Stimulated activated naive CD8-positive, alpha-beta T cell treated with anti-CD3 and anti-CD28 coated beads, Interleukin-15, Interleukin-2, amounts not matched to agents 100 ng/mL and 50 ng/mL, for 24 hours (primary cell): ENCODE data around the gene RELL1.

Experiments used
- H3K27ac Mint-ChIP-seq: one replicate; pipeline ENCODE4 v1.8.0; 2021; ENCODE audit warnings: mild to moderate bottlenecking, mixed read lengths
- H3K27me3 Mint-ChIP-seq: one replicate; pipeline ENCODE4 v1.8.0; 2021; ENCODE audit warnings: mixed read lengths
- H3K36me3 Mint-ChIP-seq: one replicate; pipeline ENCODE4 v1.8.0; 2021; ENCODE audit warnings: low read depth, mixed read lengths
- H3K4me1 Mint-ChIP-seq: one replicate; pipeline ENCODE4 v1.8.0; 2021; ENCODE audit warnings: low read depth, mixed read lengths
- H3K4me3 Mint-ChIP-seq: one replicate; pipeline ENCODE4 v1.8.0; 2021; ENCODE audit warnings: mild to moderate bottlenecking, mixed read lengths
- H3K9me3 Mint-ChIP-seq: one replicate; pipeline ENCODE4 v1.8.0; 2021; ENCODE audit warnings: mixed read lengths

Gene RELL1

GRCh38 chr4:37663552-37663951 lies 22.6 kb downstream of the RELL1 start:
- H3K4me1 Mint-ChIP-seq: peaks cover 56% of the 10 kb centered on the region

GRCh38 chr4:37662861-37663390 lies 23.2 kb downstream of the RELL1 start:
- H3K36me3 Mint-ChIP-seq: peaks cover 10% of the 10 kb centered on the region
- peaks cover 3% of the 10 kb centered on the region for H3K9me3 Mint-ChIP-seq
- H3K4me1 Mint-ChIP-seq: peaks cover 56% of the 10 kb centered on the region
- H3K27me3 Mint-ChIP-seq: no peaks in the 10 kb centered on the region
- H3K27ac Mint-ChIP-seq: no peak overlapping the region
- H3K4me3 Mint-ChIP-seq: no peak overlapping the region

More at GRCh38 chr4:37663552-37663951, 22.6 kb downstream of the RELL1 start:
- no peaks in the 10 kb centered on the region for H3K27me3 Mint-ChIP-seq
- H3K36me3 Mint-ChIP-seq: peaks cover 10% of the 10 kb centered on the region
- no peak overlapping the region for H3K4me3 Mint-ChIP-seq
- H3K9me3 Mint-ChIP-seq: no peaks in the 10 kb centered on the region
- H3K27ac Mint-ChIP-seq: no peak overlapping the region

- peaks cover 4% of the 10 kb centered on the region for H3K9me3 Mint-ChIP-seq
- H3K27me3 Mint-ChIP-seq: no peaks in the 10 kb centered on the region
- peaks cover 49% of the 10 kb centered on the region for H3K4me1 Mint-ChIP-seq
- H3K27ac Mint-ChIP-seq: no peak overlapping the region
- no peak overlapping the region for H3K4me3 Mint-ChIP-seq
- H3K36me3 Mint-ChIP-seq: peaks cover 14% of the 10 kb centered on the region
These were observed 23.9 kb downstream of the RELL1 start for GRCh38 chr4:37662251-37662650.

GRCh38 chr4:37661772-37662171 lies 24.4 kb downstream of the RELL1 start:
- Mint-ChIP-seq H3K27me3 (no peaks in the 10 kb centered on the region), H3K9me3 (peaks cover 4% of the 10 kb centered on the region), H3K4me3 (no peak overlapping the region), H3K27ac (no peak overlapping the region), H3K36me3 (peaks cover 16% of the 10 kb centered on the region), H3K4me1 (peaks cover 44% of the 10 kb centered on the region)

GRCh38 chr4:37659696-37660095 lies 26.5 kb downstream of the RELL1 start:
- no peaks in the 10 kb centered on the region for H3K27me3 Mint-ChIP-seq
- peaks cover 28% of the 10 kb centered on the region for H3K4me1 Mint-ChIP-seq
- H3K9me3 Mint-ChIP-seq: peaks cover 4% of the 10 kb centered on the region
- no peak overlapping the region for H3K4me3 Mint-ChIP-seq
- H3K36me3 Mint-ChIP-seq: peaks cover 35% of the 10 kb centered on the region
- H3K27ac Mint-ChIP-seq: no peak overlapping the region

- Mint-ChIP-seq H3K36me3 (peaks cover 53% of the 10 kb centered on the region), H3K4me3 (no peak overlapping the region), H3K27me3 (no peaks in the 10 kb centered on the region), H3K9me3 (peaks cover 7% of the 10 kb centered on the region), H3K4me1 (peaks cover 32% of the 10 kb centered on the region), H3K27ac (no peak overlapping the region)
These were observed 29.5 kb downstream of the RELL1 start for GRCh38 chr4:37656649-37657048.

- Mint-ChIP-seq H3K9me3 (peaks cover 7% of the 10 kb centered on the region), H3K36me3 (peaks cover 52% of the 10 kb centered on the region), H3K4me3 (no peak overlapping the region), H3K4me1 (peaks cover 24% of the 10 kb centered on the region), H3K27ac (no peak overlapping the region), H3K27me3 (no peaks in the 10 kb centered on the region)
These were observed 32.6 kb downstream of the RELL1 start for GRCh38 chr4:37653601-37654000.

GRCh38 chr4:37652747-37653527 lies 33.2 kb downstream of the RELL1 start:
- Mint-ChIP-seq H3K4me3 (no peak overlapping the region), H3K4me1 (peaks cover 26% of the 10 kb centered on the region), H3K9me3 (peaks cover 4% of the 10 kb centered on the region), H3K27ac (no peak overlapping the region), H3K36me3 (peaks cover 56% of the 10 kb centered on the region), H3K27me3 (no peaks in the 10 kb centered on the region)

- peaks cover 55% of the 10 kb centered on the region for H3K36me3 Mint-ChIP-seq
- no peak overlapping the region for H3K27ac Mint-ChIP-seq
- peaks cover 26% of the 10 kb centered on the region for H3K4me1 Mint-ChIP-seq
- H3K9me3 Mint-ChIP-seq: peaks cover 4% of the 10 kb centered on the region
- H3K4me3 Mint-ChIP-seq: no peak overlapping the region
- no peaks in the 10 kb centered on the region for H3K27me3 Mint-ChIP-seq
These were observed 34.3 kb downstream of the RELL1 start for GRCh38 chr4:37651781-37652377.

GRCh38 chr4:37650481-37650880 lies 35.7 kb downstream of the RELL1 start:
- Mint-ChIP-seq H3K4me1 (peaks cover 26% of the 10 kb centered on the region), H3K36me3 (peaks cover 52% of the 10 kb centered on the region), H3K27me3 (no peaks in the 10 kb centered on the region), H3K9me3 (peaks cover 4% of the 10 kb centered on the region), H3K27ac (no peak overlapping the region), H3K4me3 (no peak overlapping the region)

GRCh38 chr4:37649268-37649667 lies 36.9 kb downstream of the RELL1 start:
- no peaks in the 10 kb centered on the region for H3K27me3 Mint-ChIP-seq
- H3K4me1 Mint-ChIP-seq: peaks cover 26% of the 10 kb centered on the region
- H3K9me3 Mint-ChIP-seq: peaks cover 4% of the 10 kb centered on the region
- peaks cover 47% of the 10 kb centered on the region for H3K36me3 Mint-ChIP-seq
- no peak overlapping the region for H3K27ac Mint-ChIP-seq
- no peak overlapping the region for H3K4me3 Mint-ChIP-seq

GRCh38 chr4:37648084-37648817 lies 37.9 kb downstream of the RELL1 start:
- Mint-ChIP-seq H3K27ac (no peak overlapping the region), H3K4me3 (no peak overlapping the region)

GRCh38 chr4:37646247-37646646 lies 39.9 kb downstream of the RELL1 start:
- Mint-ChIP-seq H3K27ac (no peak overlapping the region), H3K4me3 (no peak overlapping the region), H3K27me3 (no peaks in the 10 kb centered on the region), H3K36me3 (peaks cover 32% of the 10 kb centered on the region), H3K4me1 (peaks cover 11% of the 10 kb centered on the region), H3K9me3 (no peaks in the 10 kb centered on the region)

More at GRCh38 chr4:37648084-37648817, 37.9 kb downstream of the RELL1 start:
- Mint-ChIP-seq H3K9me3 (no peaks in the 10 kb centered on the region), H3K4me1 (peaks cover 21% of the 10 kb centered on the region), H3K27me3 (no peaks in the 10 kb centered on the region), H3K36me3 (peaks cover 39% of the 10 kb centered on the region)

GRCh38 chr4:37645736-37646135 lies 40.4 kb downstream of the RELL1 start:
- H3K9me3 Mint-ChIP-seq: no peaks in the 10 kb centered on the region
- no peaks in the 10 kb centered on the region for H3K27me3 Mint-ChIP-seq
- no peak overlapping the region for H3K27ac Mint-ChIP-seq
- no peak overlapping the region for H3K4me3 Mint-ChIP-seq
- H3K36me3 Mint-ChIP-seq: peaks cover 32% of the 10 kb centered on the region
- H3K4me1 Mint-ChIP-seq: peaks cover 11% of the 10 kb centered on the region

- Mint-ChIP-seq H3K27me3 (no peaks in the 10 kb centered on the region), H3K36me3 (peaks cover 26% of the 10 kb centered on the region), H3K4me1 (peaks cover 8% of the 10 kb centered on the region), H3K9me3 (no peaks in the 10 kb centered on the region), H3K4me3 (no peak overlapping the region), H3K27ac (no peak overlapping the region)
These were observed 41.2 kb downstream of the RELL1 start for GRCh38 chr4:37644962-37645361.
